ENCODE data around the gene TMEM229B.

Gene TMEM229B

DNA sequence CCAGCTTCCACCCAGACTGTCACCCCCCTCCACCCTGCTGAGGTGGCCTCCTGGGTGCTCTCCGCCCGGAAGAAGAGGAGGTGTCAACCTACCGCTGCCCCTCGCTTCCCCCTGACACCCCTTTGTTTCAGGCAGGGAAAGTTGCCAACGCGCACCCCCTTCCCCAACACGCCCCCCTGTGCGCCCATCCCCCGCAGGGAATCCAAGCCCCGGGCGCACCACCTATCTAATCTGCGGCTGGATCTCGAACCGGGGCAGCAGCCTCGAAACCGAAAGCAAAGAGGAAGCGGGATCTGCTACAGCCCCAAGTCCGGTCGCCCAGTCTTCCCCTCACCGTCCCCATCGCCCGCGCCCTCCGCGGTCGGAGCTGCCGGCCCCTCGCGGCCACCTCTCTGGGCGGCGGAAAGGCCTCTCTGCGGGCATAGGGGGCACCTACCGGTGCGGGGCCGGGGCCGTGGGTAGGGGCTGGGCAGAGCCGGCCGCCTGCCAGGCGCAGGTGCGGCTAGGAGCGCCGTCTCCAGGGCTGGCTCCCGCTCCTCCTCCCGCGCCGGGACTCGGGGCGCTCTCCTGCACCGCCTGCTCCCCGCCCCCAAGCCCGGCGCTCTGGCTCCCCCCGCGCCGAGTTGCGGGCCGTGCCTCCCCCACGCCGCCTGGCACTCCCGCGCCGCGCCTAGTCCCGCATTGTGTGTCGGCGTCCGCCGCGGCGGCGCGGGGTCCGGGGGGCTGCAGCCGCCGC, 26.3 kb upstream of the TMEM229B start:
- peak; percentile 28 for DNase-seq

DNA sequence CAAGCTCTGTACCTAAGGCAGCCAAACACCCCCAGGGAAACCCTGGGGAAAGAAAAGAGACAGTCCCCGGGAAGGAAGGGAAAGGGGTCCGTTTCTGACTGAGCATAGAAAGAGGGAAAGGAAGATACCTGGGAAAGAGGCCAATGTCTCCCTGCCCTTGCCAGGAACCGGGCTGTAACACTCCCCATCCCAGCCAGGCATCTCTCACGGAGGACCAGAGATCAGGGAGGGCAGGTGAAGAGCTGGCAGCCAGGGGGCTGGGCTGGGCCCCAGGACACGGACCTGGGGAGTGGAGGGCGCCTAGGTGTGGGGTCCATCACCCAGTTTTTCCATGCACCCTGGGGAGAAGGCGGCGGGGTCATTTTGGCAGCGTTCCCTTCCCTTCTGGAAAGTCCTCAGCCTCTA, 25.7 kb upstream of the TMEM229B start:
- DNase-seq, result no peak

DNA sequence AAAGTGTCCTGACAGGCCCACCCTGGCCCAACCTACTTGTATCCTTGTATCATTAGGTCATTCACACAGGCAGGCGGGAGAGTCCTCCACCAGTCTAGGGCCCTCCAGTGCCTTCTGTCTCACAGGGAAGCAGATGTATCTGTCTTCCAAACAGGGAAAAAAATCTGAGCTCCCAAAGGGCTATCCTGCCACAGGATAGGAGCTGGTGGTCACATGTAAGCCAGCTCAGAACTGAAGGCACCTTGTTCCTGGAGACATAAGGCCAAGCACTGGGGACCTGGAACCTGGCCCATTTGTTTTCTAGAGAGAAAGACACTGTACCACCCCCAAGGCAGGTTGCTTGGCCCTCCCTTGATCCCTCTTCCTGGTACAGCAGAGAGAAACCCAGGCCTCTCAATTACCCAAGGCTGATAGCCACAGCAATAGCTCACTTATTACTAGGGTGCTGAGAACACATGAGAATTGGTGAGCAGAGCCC, 25.1 kb upstream of the TMEM229B start:
- DNase-seq, result no peak

DNA sequence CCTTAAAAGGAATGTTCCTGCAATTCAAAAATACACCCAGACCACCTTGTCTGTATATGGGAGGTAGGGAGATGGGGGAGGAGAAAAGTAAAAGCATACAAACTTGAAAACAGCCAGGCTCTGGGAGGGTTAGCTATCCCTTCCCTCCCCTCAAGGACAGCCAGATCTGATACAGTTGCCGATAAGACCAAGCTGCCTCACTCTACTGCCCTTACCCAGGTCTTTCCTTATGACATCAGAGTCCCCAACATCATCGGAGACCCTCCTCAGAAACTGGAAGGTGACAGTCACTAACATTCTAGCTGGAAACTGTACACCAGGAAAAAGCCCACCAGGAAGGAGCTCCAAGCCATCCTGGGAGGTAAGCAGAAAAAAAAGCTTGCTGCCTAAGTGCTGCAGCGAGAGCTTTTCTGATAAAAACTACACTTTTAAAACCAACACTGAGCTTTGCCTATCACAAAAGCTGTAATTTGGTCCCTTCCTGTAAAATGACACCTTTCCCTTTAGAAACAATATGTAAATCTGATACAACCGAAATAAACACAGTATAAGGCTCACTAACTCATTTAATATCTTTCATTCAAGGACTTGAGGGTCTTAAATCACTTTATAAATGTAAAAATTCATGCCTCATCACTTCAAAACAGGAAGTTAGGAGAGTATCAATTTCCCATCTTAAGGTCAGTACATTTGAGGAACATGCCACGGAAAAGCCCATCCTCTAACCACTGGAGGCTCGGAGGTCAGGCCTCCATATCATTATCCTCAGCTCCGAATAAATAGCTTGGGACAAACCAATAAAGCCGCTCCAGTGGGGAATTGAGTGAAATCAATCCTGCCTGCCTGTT, 24.2 kb upstream of the TMEM229B start:
- no peak for DNase-seq

DNA sequence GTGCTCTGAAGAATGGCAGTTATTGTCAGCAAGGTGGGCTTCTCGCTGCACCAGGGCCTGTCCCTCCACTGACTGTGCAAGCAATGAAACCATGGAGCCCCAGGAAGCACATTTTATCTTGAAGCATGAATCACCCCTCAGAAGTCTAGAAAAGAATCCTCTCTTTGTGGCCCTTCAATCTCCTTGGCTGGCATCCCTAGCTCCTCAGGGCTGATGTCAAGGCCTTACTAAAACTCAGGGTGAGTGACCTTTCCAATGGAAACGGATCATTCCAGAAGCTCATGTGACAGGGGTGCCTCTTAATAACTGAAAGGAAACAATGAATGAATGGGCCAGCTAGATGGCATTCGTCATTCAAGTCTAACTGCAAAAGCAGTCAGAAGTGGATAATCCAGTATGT, 22.3 kb upstream of the TMEM229B start:
- DNase-seq, result no peak

DNA sequence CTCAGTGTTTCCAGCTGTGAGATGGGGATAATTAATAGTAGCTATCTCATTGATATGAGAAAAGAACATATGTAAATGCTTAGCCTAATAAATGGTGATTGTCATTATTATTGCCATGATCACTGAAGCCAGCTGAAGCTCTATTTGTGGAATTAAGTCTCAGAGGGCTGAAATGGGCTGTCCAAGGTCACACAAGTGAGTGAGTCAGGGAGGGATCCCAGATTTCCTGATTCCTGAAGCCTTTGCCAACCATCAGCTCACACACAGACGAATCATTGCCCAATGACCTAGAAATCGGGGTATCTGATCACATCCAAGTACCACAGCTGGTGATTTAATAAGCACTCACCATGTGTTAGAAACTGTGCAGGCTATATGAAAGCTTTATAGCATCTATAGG, 21.6 kb upstream of the TMEM229B start:
- no peak for DNase-seq

DNA sequence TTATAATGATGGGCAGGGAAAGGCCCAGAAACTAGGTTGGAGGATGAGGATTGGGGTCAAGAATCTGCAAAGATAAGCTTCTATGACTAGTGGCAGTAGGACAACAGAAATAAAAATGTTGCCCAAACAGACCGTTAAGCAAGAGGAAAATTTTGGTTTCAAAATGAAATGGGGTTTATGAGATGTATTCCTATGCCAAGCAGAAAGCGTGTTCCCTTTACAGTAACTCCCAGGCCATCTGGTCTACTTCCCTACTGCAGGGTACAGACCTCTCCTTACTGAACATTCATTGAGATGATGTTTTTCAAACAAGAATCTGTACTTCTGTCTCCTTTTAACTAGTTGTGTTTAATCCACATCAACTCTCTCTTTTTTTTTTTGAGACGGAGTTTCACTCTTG, 20.4 kb upstream of the TMEM229B start:
- no peak for DNase-seq

DNA sequence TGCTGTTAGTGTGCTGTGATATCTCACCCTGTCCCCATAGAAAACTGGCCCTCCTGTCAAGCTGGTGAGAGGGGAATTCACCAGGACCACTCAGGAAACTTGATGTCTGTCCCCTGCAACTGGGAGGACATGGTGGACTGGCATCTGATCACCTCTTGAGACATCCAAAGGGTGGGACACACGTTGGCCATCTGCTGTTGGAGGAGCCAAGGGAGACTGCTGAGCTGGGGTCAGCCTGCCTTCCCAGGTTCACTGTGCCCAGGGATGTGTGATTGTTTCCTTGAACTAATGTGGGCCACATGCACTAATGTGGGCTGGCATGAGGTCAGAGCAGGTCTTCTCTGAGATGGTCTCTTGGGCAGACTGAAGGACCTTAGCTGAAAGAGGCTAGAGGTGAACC, 16.7 kb upstream of the TMEM229B start:
- DNase-seq, result no peak

DNA sequence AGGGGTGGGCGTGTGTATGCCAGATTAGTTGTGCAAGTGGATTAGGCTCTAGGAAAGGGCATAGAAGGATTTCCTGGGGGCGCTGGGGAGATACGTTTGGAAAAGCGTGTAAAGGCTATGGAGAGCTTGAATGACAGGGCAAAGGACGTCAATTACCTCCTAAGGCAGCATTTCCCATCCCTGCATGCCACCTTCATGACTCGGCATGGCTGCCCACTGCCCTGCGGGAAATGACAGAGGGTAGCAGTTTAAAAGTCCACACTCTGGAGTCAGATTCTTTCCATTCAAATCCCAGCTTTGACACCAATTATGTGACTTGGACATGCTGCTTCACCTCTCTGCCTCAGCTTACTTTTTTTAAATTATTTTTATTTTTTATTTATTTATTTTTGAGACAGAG, 14.8 kb upstream of the TMEM229B start:
- DNase-seq, result no peak

DNA sequence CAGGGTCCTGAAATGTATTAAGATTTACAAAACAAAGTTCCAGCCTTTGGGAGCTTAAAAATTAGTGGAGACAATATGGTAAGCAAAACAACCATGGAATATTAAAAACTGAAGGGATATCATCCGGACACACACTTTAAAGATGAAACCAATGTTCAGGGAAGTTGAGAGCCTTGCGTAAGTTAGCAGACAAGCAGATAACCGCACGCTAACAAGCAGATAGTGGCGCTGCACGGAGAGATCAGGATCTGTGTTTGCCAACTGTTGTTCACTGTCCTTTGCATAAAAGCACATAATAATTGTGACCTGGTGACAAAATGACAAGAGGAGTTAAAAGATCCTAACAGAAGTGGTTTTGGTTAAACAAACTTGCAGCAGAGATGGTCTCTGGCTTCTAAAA, 14.3 kb upstream of the TMEM229B start:
- no peak for DNase-seq

DNA sequence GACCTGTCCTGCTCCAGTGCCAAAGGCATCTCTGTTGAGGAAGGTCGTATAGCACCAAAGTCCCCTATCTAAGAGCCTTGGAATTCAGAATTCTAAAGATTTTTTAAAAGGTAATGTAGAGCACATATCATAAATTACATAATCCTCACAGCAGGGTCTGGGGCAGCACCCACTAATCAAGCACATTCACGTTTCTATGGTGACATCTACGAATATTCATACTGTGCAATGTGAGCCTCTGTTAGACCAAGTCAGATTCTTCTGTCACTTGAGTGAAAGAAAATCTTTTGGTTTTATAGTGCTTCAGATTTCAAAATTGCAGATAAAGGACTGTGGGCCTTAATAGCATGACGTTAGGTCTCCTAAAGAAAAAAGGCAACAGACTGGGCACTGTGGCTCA, 13.1 kb upstream of the TMEM229B start:
- no peak for DNase-seq

DNA sequence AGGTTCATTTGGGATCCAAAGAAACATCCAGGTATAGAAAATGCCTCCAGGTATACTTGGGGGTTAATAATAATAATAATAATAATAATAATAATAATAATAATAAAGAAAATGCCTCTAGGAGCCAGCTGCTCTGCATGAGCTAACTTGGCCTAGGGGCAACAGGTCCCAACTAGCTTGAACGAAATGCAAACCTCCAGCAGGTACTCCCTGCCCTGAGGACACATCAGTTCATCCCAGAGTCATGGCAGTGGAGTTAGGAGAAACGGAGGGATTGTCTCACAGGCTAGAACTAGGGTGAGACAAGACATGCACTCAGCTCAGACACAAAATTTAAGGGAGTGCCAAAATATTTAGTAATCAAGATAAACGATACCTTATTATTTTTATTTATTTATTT, 12.5 kb upstream of the TMEM229B start:
- no peak for DNase-seq

DNA sequence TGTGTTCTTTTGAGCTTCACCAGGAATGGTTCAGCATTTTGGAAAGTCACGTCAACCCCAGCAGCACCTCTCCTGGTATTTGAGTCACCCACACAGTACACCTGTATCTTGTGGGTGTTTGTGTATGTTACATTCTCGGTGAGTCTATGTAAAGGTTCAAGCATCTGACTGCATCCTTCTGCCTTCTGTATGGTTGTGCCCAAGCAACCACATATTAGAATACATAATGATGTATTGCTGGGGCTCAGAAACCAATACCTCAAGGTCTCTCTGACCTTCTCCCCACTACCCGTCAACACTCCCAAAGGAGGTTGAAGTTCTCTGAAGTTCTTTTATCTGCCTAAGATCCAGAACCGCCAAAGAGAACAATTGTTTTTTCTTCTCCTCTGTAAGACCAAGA, 9.2 kb upstream of the TMEM229B start:
- no peak for DNase-seq

DNA sequence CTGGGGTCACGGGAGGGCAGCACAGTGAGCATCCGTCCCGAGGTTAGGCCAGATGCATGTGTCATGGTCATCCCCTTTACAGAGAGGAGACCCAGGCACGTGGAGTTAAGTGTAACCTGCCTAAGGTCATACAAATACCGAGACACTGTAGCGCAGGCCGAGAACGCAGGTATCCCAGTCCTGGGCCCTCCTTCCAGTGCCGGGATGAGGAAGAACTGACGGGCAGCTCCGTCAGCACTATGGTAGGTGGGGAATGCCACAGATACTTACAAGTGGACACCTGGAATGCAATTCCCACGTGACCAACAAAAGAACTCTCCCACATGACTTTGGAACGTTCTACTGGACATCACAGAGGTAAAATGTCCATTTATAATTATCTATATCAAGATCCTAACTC, 8.7 kb upstream of the TMEM229B start:
- no peak for DNase-seq

DNA sequence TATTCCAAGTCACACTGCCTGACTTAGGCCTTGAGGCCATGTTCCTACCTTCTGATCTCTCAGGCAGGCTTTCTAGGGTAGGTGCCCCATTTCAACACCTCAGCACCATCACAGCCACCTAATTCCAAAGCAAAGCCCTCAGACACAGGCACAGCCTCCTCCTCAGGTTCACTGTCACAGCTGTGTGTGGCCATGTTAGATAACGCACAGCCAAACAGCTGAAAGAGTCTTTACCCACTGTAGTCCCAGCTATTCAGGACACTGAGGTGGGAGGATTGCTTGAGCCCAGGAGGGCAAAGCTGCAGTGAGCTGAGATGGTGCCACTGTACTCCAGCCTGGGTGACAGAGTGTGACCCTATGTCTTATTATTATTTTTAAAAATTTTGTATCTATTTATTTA, 7.3 kb upstream of the TMEM229B start:
- DNase-seq, result no peak

DNA sequence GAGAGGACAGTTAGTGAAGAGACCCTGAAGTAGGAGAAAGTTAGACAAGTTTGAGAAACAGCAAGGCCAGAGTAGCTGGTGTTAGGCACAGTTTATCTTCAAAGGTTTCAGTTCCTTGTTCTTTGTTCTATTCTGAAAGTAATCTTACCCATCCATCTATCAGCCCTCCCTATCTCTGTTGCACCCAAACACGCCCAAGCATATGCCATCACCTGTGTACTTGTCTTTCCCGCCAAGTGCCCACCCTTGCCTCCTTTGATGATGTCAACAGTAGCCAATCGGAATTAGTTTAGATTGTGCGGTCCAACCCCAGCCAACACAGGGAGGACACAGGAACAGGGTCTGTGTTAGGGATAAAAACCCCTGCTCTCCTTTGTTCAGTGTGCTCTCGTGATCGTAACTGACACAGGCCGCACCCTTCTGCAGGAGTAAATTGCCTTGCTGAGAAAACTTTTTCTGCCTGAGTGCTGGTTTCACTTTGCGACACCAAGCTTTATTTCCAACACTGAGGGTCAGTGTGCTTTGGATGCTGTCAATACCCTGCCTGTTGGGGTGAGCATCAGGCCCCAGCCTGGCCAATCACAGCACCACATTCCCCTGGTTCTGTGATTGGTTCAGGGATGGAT, 4.7 kb upstream of the TMEM229B start:
- no peak for DNase-seq

DNA sequence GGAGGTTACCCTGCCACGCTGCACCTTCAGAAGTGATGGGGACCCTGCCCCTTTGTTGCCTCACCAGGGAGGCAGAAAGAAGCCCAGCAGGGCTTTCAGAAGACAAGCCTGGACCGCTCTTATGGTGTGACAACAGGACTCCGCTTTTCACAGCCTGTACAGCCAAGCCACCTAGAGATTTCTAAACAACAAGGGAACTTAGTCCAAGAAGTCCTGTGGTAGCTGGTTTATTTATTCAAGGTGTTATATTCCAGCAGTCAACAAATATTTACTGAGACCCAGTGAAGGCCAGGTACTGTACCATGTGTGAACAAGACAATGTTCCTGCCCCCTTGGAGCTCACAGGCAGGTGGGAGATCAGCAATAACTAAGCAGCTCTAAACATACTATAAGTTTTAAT, 4.0 kb upstream of the TMEM229B start:
- no peak for DNase-seq

DNA sequence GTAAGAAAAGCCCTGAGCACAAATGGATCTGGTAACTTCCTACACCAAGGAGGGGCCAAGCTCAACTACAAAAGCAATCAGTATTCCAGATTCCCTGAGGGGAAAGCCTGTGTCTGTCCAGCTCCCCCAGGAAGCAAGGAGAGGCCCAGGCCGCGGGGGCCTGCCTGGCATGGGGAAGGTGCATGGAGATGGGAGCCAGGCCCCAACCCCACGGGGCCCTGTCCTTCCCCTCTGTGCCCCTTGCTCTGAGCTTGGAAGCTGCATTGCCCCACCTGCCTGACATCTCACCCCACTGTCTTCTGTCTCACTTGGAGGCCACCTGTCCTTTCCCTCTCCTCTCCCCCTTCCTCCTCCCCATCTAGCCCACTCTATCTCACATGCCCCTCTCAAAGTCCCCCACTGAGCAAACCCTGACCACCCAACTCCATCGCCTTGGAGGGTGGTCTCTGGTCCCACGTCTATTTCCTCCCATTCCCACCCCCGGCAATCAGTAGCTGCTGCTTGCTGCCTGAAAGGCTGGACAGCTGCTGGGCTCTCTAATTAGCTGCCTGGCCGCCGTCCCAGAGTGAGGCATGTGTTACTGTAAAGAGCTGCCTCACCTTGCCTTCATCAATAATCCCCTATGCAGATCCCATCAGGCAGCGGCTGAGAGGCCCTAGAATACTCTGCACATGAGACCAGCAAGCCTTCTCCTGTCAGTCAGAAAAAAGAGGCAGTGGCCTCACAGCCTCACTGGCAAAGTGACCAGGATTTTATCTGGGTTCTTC, 3.4 kb upstream of the TMEM229B start:
- DNase-seq, result no peak

DNA sequence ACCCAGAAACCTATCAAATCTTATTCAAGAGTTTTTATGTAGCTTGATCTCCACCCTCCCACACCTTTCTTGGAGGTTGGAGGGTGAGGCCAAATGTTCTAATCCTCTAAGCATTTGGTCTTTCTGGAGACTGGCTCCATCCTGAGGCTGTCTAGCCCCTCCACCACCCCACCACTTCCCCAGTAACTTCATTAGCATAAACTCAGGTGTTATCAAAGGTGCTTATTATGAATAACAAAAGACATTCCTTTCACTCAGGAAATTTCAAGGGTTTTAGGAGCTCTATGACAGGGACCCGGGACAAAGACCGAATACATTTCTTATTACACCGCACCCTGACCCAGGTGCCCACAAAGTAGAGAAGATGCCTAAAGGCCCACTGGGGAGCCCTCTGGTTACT, 2.8 kb upstream of the TMEM229B start:
- no peak for DNase-seq

DNA sequence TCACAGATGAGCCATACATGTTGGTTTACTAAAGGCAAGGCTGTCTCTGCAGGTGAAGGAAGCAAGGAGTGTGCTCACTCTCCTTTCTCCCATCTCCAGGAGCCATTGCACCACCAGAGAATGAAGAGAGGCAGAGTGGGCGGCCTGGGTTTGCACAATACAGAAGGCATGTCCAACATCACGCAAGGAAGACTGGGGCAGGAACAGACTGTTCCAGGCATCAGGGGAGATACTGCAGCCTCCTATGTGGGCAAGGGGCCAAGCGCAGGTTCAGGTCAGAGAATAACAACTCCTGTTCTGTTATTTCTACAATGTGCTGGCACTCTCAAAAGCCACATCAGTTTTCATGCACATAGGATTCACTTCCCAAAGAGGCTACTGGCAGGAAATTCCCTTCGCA, 1.7 kb upstream of the TMEM229B start:
- no peak for DNase-seq

DNA sequence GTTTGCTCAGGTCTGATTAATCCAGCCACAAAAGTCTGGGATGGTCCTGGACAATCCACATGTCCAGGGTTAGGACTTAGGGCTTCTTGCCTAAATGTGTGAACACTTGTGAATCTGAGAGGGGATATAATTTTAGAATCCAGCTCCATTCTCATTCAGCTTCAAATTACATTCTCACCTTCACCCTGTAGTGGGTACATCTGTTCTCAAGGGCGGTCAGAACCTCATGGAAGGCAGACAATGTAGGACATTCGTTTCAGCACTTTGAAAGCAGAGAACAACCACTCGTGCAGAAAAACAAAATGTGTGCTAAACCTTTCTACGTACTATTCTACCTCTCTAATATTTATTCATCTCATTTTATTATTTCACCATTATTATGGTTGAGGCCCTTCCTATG, 1.2 kb downstream of the TMEM229B start:
- no peak for DNase-seq

DNA sequence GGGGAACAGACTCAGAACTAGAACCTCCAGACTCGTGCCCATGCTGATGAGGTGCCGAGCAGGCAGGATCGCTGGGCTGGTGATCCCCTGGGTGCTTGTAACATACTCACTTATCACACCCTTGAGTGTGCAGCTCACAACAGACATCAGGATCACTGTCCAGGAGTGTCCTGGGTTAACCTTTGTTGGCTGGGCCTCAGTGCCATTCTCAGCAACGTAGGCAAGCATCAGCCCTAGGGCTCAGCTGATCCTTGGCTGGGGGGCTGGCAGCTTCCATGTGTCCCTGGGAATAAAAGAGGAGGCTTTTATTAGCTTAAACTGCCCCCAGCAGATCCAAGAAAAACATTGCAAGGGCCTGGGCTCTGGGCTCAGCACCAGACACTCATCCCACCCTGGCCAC, 1.6 kb downstream of the TMEM229B start:
- no peak for DNase-seq

DNA sequence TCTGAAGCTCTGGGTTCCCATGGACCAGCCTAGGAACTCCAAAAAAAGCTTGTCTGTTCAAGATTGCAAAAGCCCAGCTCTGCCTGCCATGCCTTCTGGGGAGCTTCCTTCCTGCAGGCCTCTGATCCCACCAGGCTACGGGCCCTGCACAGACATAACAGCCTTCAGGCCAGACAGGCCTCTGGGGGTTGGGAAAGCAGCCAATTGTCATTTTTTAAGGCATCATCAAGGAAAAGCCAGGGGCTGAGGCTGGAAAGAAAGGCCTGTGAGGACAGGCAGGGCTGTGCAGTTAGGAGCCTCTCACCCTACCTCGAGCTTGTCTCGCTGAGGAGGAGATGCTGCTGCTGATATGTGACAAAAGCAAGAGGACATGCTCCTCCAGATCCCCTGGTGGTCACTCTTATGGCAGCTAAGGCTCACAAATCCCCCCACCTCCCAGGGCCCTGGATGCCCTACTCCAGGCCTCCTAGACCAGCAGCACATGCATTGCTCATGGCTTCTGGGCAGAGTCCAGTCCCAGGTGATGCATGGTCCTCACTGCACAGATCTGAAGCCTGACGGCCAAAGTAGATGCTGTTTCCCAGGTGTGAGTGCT, 2.9 kb downstream of the TMEM229B start:
- no peak for DNase-seq
